Measurements from ENCODE around the gene TMCO4. TPM values are rescaled to one million over a fixed set of nuclear protein-coding genes. Genes with fewer than 3 reads are reported as not detected.

Gene TMCO4
- total RNA-seq, 1 experiment from 2014 or later: 7.2 TPM

- peaks cover 16% of the 10 kb centered on the region for H3K4me1 Mint-ChIP-seq
- no peaks in the 10 kb centered on the region for H3K36me3 Mint-ChIP-seq
- TF ChIP-seq ZNF423 (CRISPR knock-in tag; IDR thresholded peaks at IDR 0.05) (no peak), ERG (CRISPR knock-in tag; IDR thresholded peaks at IDR 0.05) (no peak), E2F4 (CRISPR knock-in tag; IDR thresholded peaks at IDR 0.05; ENCODE audit: borderline replicate concordance, low read depth) (no peak), E2F1 (CRISPR knock-in tag; IDR thresholded peaks at IDR 0.05) (no peak), MLX (CRISPR knock-in tag; IDR thresholded peaks at IDR 0.05) (no peak), TP53 (CRISPR knock-in tag; IDR thresholded peaks at IDR 0.05) (no peak), E2F5 (CRISPR knock-in tag; IDR thresholded peaks at IDR 0.05) (no peak), MAX (CRISPR knock-in tag; IDR thresholded peaks at IDR 0.05) (no peak), CREM (CRISPR knock-in tag; IDR thresholded peaks at IDR 0.05) (no peak), GTF2I (CRISPR knock-in tag; conservative IDR thresholded peaks at IDR 0.05) (no peak), CREB1 (CRISPR knock-in tag; IDR thresholded peaks at IDR 0.05) (no peak), ZNF396 (CRISPR knock-in tag; IDR thresholded peaks at IDR 0.05; ENCODE audit: borderline replicate concordance) (no peak), TCF7 (CRISPR knock-in tag; IDR thresholded peaks at IDR 0.05; ENCODE audit: low read depth) (no peak)
- no peak overlapping the region for H3K4me3 Mint-ChIP-seq
- POLR2A ChIA-PET: no interaction called here
- H3K9me3 Mint-ChIP-seq: peaks cover 5% of the 10 kb centered on the region; the same call in 1 of the 2 replicates
- DNase-seq (ENCODE audit: low spot score): no peak
- no peak overlapping the region for H3K27ac Mint-ChIP-seq
- no peak for ATAC-seq
- CTCF ChIA-PET: interaction anchor here (1.0 to 6.8 kb wide), 3 partner anchors 20 to 29 kb away, joined by 3 to 38 read pairs (median 9); no protein-coding TSS in a partner anchor
- no peaks in the 10 kb centered on the region for H3K27me3 Mint-ChIP-seq (ENCODE audit: low read depth)
These were observed 116.8 kb downstream of the TMCO4 start for GRCh38 chr1:19682901-19683300.

GRCh38 chr1:19682257-19682656 lies 117.5 kb downstream of the TMCO4 start:
- H3K27me3 Mint-ChIP-seq (ENCODE audit: low read depth): no peaks in the 10 kb centered on the region; the same call in 1 of the 2 replicates
- no peak for ATAC-seq
- POLR2A ChIA-PET: no interaction called here
- TF ChIP-seq ZNF232 (CRISPR knock-in tag; IDR thresholded peaks at IDR 0.05) (no peak), FOXP1 (CRISPR knock-in tag; IDR thresholded peaks at IDR 0.05; ENCODE audit: borderline replicate concordance) (no peak), NFYB (CRISPR knock-in tag; conservative IDR thresholded peaks at IDR 0.05; ENCODE audit: low read depth) (no peak), PREB (CRISPR knock-in tag; IDR thresholded peaks at IDR 0.05; ENCODE audit: borderline replicate concordance) (no peak), E2F1 (CRISPR knock-in tag; IDR thresholded peaks at IDR 0.05) (no peak), E2F5 (CRISPR knock-in tag; IDR thresholded peaks at IDR 0.05) (no peak), JAZF1 (CRISPR knock-in tag; IDR thresholded peaks at IDR 0.05) (no peak), ZNF121 (CRISPR knock-in tag; IDR thresholded peaks at IDR 0.05) (no peak), PRDM15 (CRISPR knock-in tag; IDR thresholded peaks at IDR 0.05) (no peak), MLX (CRISPR knock-in tag; IDR thresholded peaks at IDR 0.05) (no peak)

More at GRCh38 chr1:19682257-19682656, 117.5 kb downstream of the TMCO4 start:
- H3K4me1 Mint-ChIP-seq: peaks cover 16% of the 10 kb centered on the region
- H3K27ac Mint-ChIP-seq: no peak overlapping the region
- H3K4me3 Mint-ChIP-seq: no peak overlapping the region
- H3K9me3 Mint-ChIP-seq: peaks cover 2% of the 10 kb centered on the region; the same call in 1 of the 2 replicates
- no peak for DNase-seq (ENCODE audit: low spot score)
- no peaks in the 10 kb centered on the region for H3K36me3 Mint-ChIP-seq
- CTCF ChIA-PET: interaction anchor here (1.0 to 6.8 kb wide), 3 partner anchors 20 to 28 kb away, joined by 3 to 38 read pairs (median 9); no protein-coding TSS in a partner anchor
